Right renal cortex interstitium (tissue), 3 donors: ENCODE measurements around the gene MIGA1. TPM values are rescaled to one million over a fixed set of nuclear protein-coding genes. Genes with fewer than 3 reads are reported as not detected.
"Not testable (repeated sequence)": the region's sequence is repeated elsewhere in the genome, so short reads cannot be mapped to it uniquely, and the experiment has no call there.

ENCODE experiments used
- DNase-seq, 3 donors: peaks; one replicate each; pipeline ENCODE4 v3.0.0-alpha.2; 2013; ENCODE audit warnings: low read depth in 3 of 3, low spot score in 2 of 3
- polyA plus RNA-seq, 3 donors: library from polyadenylated mRNA; unstranded; fragments of 120-200 nt; gene quantifications; one replicate each; pipeline ENCODE4 v1.2.1, GENCODE V29; 2013; ENCODE audit not compliant: insufficient read length in 3 of 3

MIGA1 gene
- polyA plus RNA-seq, 3 donors: 19.2 to 21.3 (median 19.5) TPM

DNA sequence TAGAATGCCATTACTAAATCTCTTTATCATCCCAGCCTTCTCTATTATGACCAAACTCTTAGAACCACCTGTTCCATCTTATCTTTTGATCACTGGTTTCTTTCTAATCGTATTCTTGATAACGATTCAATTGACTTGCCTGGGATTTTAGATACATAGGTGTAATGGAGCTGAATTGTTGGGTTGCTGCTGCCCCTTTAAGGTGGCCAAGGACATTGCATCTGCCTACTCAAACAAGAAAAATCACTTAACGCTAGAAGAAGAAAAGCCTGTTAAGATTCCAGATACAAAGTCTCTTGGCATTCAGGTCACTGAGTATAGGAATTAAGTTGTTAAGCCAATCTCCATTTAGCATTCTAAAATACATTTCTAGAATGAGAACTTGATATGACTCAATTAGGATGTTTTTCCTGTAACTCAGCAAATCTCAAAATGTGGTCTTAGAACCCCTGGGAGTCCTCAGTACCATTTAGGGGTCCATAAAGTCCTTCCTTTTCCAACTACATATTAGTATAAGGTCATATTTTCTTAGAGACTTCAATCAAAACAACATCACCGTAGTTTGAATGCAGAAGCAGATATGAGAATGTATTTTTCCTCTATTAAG is 121.3 kb downstream of the MIGA1 start:
- peak in 2 of 3 donors; percentile 8 to 15 for DNase-seq

DNA sequence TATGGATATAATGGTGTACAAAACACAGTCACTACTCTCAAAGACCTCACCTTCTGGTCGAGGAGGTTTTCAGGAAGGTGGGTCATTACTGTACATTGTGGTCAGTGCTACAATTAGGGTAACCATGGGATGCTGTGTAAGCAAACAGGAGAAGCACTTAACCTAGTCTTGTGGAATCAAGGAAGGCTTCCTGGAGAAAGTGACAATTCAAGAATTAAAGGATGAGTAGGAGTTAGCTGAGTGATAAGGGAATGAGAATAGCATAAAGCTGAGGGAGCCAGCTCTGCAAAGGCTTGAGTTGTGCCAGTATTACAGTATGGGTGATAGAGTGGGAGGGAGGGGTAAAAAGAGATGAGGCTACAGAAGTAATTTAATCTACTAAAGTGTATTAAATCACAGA is 126.2 kb downstream of the MIGA1 start:
- DNase-seq: no peak

DNA sequence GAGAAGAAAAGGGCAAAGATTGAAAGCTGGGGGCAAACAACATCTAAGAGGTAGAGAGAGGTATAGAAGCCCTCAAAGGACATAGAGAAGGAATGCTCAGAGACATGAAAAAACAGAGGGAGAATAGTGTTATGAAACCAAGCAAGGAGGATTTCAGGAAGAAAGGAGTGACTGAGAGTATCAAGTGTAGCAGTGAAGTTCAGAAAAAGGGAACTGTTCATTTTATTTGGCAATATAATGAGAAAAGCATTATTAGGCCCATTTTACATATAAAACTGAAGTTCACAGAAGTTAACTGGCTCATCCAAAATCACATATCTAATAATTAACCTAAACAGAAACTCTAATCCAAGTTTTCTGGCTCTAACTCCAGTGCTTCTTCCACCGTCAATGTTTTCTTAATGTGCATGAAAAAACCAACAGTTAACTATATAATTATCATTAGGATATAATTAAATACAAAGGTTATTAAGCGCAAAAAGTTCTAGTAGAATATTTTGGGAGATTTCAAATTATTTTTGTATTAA is 126.6 kb downstream of the MIGA1 start:
- no peak for DNase-seq

DNA sequence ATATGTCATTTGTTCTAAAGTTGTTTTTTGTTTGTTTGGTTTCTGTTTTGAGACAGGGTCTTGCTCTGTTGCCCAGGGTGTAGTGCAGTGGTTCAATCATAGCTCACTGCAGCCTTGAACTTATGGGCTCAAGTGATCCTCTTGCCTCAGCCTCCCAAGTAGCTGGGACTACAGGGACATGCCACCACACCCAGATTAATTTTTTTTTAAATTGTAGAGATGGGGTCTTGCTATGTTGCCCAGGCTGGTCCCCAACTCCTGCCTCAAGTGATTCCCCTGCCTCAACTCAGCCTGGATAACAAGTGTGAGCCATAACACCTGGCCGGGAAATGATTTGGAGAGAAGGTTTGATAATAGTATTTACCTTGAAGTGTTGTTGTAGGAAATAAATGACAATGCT is 127.2 kb downstream of the MIGA1 start:
- no peak for DNase-seq

DNA sequence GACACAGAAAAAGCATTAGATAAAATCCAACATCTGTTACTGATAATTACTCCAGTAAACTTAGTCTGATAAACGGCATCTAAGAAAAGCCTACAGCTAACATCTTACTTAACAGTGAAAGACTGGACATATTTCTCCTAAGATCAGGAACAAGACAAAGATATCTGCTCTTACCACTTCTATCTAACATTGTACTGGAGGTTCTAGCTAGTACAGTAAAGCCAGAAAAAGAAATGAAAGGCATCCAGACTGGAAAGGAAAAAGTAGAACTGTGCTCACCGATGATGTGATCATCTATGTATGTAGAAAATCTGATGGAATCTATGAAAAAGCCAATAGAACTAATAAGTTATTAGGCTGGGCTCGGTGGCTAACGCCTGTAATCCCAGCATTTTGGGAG is 130.7 kb downstream of the MIGA1 start:
- DNase-seq: no peak

DNA sequence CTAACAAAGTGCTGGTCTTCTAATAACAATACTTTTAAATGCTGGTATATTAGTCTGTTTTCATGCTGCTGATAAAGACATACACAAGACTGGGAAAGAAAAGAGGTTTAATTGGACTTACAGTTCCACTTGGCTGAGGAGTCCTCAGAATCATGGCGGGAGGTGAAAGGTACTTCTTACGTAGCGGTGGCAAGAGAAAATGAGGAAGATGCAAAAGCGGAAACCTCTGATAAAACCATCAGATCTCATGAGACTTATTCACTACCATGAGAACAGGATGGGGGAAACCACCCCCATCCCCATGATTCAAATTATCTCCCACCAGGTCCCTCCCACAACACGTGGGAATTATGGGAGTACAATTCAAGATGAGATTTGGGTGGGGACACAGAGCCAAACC is 139.5 kb downstream of the MIGA1 start:
- DNase-seq: not testable (repeated sequence)

DNA sequence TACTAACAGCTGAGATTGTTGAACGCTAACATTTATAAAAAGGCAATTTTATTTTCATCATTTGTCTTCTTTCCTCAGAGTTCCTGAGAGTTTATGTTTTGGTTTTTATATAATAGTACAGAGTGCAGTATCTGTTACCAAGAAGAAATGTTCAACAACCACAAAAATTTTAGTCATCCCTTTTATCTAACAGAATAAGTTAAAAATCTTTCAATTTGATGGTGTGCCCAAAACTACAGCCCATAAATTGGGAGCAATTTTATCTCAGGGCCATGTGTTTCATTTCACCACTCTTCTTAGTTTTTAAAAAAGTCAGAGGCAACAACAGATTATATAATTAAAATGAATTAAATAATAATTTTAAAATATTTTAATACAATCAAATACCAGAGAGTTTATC is 146.1 kb downstream of the MIGA1 start:
- DNase-seq: peak in 1 of 3 donors; percentile 1

DNA sequence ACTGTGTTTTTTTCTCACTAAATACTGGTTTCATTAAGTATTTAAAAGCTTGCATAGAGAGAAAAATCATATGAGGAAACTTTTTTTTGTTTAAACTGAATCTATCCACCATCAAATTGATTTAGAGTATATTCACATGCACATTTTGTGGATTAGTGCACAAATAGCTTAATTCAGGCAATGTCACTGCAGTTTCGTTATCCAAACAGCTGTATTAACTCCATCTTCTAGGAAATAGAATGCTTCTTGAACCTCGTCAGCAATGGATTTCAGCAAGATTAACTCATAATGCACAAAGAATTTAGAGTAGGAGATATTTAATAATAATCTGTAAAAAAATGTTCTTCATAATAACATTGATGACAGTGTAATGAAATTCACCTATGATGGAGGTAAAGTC is 146.5 kb downstream of the MIGA1 start:
- no peak for DNase-seq

DNA sequence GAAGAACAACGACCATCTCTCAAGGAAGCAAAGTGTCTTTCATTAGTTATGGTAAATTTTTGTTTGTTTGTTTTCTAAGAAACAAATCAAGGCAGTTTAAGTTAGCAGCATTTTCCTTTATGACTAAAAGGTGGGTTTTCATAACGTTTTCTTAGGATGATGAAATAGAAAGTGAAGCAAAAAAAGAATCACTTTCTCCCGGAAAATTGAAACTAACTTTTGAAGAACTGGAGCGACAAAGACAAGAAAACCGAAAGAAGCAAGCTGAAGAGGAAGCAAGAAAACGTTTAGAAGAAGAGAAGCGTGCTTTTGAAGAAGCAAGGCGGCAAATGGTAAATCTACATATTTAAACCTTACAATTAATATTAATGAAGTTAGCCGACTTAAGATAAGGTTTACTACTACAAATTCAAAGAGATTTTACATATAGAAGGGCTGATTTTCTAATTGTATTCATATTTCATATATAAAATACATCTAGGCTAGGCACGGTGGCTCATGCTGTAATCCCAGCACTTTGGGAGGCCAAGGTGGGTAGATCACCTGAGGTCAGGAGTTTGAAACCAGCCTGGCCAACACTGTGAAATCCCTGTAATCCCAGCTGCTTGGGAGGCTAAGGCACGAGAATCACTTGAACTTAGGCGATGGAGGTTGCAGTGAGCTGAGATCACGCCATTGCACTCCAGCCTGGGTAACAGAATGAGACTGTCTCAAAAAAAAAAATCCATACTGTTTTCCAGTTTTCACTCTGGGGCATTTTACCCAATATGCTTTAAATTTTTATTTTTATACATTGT is 147.3 kb downstream of the MIGA1 start:
- DNase-seq: no peak

DNA sequence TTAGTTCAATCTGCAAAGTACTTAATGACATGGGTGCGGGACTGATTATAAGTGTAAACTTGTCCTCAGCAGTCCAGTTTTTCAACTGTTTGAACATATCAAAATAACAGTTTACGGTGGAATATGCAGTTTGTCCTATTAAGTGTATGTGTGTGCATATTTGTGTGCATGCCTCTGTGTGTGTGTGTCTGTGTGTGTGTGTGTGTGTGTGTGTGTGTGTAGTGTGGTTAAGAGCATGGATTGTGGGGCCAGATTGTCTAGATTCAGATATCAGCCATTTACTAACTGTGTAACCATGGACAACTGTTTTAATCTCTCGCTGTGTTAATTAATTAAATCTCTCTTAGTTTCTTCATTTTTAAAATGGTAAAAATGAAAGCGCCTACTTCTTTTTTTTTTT is 148.0 kb downstream of the MIGA1 start:
- no peak for DNase-seq

Other genes starting within 250 kb of the MIGA1 start
- 10 to 100 TPM; 64.2 to 72.9 (median 68.4) TPM for gene ZZZ3, start 97.0 kb upstream of the MIGA1 start, polyA plus RNA-seq
- gene USP33, start 19.8 kb upstream of the MIGA1 start, polyA plus RNA-seq: 10 to 100 TPM; 82.1 to 90.0 (median 84.7) TPM
- 10 to 100 TPM; 12.6 to 15.4 (median 12.9) TPM for gene NEXN, start 109.0 kb downstream of the MIGA1 start, polyA plus RNA-seq
- gene FUBP1, start 199.4 kb downstream of the MIGA1 start, polyA plus RNA-seq: 100 to 1,000 TPM; 289 to 339 (median 333) TPM
- 10 to 100 TPM; 36.7 to 46.4 (median 39.4) TPM for gene DNAJB4, start 225.3 kb downstream of the MIGA1 start, polyA plus RNA-seq